Activated gamma-delta T cell treated with Interleukin-2 at 50 U/mL for 16 hours (primary cell): Measurements from ENCODE around the gene DAP.

Source experiments
- DNase-seq: peaks from one replicate; pipeline ENCODE4 v3.0.0-alpha.2; 2020

The DAP gene

DNA sequence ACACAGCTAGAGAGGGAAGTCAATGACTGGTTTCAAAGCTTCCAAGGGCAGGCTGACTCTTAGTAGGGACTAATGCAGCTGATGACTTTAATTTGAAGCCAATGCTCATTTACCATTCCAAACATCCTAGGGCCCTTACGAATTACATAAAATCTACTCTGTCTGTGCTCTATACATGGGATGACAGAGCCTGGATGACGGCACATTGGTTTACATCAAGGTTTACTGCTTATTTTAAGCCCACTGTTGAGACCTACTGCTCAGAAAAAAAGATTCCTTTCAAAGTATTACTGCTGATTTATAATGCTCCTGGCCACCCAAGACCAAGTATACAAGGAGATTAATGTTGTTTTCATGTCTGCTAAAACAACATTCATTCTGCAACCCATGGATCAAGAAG lies 74.1 kb downstream of the DAP start:
- no peak for DNase-seq

DNA sequence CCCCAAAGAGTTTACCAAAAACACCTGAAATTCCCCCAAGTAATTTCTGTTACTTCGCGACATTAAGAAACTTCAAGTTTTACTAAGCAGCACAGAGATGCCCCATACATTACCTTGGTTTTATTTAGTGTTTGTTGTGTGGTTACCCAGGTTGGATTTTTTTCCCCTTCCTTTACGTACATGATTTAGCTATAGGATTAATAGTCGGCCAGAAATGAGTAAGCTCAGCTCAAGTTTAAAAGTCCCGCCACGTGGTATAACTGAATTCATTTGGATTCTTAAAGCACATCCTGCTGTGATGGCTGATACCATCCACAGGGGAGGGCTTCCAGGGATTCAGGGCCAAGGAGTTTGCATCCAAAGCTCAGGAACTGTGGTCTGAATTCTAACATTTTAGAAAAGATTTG lies 75.9 kb downstream of the DAP start:
- DNase-seq, result no peak

DNA sequence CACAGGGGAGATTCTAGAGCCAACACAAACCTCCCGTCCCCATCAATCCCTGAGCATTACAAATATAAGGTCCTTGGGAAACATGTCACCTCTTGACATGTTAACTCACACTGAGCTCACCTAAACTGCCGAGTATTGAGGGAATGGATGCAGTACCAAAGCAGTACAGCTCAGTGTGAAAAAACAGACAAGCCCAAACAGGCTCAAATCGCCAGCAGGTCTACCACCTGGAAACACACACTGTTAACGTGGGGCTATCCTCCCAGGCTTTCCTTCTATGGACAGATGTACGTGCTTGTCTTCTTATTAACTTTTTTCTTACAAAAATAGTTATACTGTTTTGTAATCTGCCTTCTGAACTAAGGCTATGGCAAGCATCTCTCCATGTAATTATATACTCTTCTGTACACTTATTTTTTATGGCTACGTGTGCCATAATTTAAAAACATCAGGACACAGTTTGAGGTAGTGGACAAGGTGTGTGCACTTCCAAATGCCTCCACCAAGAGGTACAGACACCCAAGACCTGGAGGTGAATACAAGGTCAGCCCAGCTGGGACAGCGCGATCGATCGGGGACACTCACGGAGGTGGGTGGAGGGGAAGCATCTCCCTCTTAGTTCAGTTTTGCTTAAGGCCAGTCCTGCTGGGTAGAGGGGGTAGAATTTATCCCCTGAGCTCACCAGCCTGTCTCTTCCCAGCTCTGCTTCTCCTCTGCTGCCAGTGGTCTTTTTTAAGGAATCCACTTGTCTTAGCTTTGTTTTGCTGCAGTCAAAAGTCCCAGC lies 76.5 kb downstream of the DAP start:
- DNase-seq, result no peak

DNA sequence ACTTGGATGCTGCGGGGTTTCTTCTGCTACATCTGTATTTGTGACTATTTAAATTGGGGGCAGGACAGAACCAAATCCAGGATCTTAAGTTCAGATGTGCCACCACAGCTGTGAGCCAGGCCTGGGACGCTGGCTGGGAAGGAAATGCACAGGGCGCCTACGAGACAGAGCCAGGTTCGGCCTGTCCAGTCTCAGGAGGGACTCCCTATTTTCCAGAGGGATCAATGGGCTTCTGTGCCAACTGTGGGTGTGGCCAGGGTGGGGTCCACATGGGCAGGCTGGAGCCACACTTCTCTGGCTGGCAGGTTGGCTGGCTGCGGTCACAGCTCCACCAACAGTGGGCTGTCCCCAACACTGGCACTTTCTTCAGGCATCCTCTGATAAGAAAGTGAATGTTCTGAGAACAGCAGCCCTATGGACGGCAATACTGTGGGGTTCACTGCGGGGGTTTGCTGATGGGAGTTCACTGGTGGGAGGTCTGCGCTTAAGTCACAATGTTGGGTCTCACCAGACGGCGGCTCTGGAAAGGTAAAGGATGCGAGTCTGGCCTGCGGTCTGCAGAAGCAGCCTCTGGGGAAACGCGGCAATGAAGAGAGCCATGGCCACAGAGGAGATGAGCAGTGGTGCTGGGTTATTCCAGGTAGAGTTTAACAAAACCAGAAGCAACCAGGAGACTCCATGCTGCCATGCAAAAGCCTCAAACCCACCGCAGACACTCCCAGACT lies 78.1 kb downstream of the DAP start:
- no peak for DNase-seq

DNA sequence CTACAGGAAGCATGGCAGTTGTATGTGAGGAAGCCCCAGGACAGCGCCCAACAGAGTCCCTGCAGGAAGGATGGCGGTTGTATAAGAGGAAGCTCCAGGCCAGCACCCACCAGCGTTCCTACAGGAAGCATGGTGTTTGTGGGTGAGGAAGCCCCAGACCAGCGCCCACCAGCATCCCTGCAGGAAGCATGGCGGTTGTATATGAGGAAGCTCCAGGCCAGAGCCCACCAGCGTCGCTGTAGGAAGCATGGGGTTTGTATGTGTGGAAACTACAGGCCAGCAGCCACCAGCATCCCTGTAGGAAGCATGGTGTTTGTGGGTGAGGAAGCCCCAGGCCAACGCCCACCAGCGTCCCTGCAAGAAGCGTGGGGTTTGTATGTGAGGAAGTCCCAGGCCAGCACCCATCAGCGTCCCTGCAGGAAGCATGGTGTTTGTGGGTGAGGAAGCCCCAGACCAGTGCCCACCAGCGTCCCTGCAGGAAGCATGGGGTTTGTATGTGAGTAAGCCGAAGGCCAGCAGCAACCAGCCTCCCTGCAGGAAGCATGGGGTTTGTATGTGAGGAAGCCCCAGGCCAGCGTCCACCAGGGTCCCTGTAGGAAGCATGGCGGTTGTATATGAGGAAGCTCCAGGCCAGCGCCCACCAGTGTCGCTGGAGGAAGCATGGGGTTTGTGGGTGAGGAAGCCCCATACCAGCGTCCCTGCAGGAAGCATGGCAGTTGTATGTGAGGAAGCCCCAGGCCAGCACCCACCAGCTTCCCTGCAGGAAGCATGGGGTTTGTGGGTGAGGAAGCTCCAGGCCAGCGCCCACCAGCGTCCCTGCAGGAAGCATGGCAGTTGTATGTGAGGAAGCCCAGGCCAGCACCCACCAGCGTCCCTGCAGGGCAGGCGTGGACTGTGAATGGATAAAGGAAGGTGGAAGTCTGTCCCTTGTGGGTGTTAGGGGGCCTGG lies 79.0 kb downstream of the DAP start:
- DNase-seq, result no peak

DNA sequence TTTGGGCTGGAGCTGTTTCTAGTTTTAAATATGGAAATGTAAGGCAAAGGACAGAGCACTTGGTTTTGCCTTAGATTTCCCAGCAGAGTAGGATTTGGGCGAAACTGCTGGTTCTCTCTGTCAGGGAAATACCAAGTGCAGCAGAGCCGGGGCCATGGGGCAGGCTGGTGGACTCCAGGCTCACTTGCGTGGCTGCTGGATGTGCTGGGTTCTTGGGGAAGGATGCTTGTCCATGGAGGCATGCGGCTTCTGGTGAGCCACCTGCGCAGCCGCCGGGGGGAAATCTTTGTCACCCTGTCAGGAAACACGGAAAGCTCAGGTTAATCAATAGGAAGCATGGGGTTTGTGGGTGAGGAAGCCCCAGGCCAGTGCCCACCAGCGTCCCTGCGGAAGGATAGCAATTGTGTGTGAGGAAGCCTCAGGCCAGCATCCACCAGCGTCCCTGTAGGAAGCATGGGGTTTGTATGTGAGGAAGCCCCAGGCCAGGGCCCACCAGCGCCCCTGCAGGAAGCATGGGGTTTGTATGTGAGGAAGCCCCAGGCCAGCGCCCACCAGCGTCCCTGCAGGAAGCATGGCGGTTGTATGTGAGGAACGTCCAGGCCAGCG lies 80.1 kb downstream of the DAP start:
- no peak for DNase-seq

DNA sequence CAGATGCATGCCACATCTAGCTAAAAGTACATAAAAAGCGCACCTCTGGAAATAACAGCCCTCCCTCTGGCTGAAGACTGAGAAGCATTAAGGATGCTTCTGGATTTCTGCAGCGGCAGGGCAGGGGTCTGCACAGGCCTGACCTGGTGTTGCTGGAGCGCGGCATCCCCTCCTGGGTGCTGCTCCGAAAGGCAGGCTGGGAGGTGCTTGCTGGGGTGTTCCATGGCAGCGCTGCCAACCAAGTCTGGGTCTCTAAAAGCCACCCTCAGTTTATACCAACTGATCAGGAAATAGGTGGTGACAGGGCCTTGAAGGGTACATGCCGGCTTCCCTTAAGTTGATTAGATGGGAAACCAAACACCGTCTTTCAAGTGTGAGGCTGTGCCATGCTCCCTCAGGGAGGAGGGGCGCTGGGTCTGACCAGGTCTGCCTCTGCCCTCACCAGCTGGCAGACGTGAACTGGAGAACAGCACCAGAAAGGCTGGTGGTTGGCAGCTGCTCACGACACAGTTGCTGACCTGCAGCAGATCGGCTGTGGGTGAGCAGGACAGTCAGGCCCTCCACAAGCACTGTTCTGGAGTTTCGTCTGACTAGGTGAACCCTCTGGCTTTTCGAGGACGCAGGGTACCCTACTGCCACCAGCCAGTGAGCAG lies 81.6 kb downstream of the DAP start:
- DNase-seq, result no peak

DNA sequence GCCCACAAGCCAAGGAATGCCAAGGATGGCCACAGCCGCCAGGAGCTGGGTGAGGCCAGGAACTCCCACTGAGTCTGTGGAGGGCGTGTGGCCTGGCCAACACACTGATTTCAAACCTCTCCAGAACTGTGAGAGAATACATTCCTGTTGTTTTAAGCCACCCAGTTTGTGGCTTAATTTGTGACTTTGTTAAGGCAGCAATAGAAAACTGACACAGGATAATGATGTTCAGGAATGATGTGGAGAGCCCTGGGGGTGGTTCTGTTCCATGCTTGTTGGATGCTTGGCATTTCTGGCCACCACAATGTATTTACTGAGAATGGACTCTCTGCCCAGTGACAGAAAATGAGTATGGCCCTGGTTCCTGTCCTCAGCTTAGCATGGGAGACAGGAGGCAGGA lies 82.8 kb downstream of the DAP start:
- DNase-seq, result no peak

DNA sequence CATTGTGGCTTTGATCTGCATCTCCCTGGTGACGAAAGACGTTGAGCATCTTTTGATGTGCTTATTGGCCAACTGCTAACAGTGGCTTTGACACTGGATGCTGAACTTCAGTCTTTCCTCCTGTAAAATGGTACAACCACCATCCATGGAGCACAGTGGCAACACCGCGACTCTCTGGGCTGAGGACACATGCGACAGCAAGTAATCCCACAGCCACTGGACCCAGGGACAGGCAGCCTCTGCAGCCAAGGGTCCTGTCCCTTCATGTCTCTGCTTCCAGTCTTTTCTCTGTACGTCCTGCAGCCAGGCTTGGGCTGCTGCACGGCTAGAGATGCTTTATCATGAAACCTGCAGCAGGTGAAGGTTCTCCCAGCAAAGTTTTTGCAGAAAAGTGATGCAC lies 83.5 kb downstream of the DAP start:
- DNase-seq, result no peak

DNA sequence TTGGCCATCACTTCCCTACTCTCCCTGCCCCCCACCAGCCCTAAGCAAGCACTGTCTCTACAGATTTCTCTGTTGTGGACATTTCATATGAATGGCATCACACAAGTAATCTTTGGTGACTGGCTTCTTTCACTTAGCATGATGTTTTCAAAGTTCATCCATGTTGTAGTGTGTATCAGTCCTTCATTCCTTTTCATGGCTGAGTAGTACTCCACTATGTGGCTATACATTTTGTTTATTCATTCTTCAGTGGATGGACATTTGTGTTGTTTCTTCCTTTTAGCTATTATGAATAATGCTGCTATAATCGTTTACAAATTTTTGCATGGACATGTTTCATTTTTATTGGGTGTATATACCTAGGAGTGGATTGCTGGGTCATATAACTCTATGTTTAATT lies 84.1 kb downstream of the DAP start:
- DNase-seq, result no peak

DNA sequence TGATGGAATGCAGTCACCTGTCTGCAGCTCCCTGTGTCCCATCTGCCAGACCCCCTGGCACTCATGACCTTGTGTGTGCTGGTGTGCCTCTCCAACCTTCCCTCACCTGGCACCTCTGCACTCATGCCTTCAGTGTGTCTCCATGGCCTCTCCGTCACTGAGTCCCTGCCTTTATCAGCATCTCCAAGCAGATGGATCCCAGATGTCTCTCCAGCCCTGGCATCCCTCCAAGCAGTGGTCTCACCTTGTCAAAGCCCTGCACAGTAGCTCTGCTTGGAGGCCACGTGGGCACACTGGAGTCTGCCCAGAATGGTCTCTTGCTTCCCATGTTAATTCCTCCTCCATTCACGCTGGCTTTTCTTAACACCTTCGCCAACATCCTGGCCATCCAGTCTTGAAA lies 84.8 kb downstream of the DAP start:
- no peak for DNase-seq

DNA sequence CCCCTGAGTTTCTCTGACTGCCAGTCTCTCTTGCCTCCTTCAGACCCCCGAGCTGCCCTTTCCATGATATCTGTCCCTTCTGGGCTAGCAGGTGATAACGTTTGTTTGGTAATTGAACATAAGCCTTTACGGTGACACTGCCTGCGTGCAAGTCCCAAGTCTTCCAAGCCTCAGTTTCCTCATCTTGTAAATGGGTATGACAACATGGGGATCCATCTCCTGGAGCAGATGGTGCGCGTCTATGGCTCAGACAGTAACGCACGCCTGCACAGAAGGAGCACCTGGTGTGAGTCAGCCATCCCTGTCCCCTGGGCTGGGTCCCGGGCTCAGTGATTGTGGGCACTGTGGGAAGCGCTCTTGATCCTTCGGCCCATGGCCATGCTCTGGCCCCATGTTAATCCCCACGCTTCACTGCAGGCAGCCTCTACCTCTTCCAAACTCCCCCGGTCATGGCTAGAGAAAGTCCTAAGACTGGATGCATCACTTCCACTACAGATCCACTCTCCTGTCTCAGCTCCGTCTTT lies 85.8 kb downstream of the DAP start:
- DNase-seq, result no peak

DNA sequence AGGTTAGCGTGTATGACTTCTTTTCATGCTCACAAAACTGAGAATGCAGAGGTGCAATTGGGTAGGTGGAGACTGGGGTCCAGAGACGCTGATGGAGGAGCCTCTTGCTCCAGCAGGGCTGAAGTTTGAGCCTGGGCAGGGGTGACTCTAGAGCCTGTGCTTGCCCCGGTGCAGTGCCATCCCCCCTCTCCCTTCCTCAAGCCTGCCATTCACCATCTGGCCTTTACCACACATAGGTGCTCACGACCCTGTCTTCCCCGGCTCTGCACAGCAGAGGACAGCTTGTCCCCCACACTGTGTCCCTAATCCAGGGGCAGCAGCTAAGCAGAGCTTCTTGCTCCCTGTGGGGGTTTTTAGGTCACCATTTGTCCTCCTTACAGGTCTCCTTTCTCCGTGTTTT lies 86.5 kb downstream of the DAP start:
- no peak for DNase-seq

DNA sequence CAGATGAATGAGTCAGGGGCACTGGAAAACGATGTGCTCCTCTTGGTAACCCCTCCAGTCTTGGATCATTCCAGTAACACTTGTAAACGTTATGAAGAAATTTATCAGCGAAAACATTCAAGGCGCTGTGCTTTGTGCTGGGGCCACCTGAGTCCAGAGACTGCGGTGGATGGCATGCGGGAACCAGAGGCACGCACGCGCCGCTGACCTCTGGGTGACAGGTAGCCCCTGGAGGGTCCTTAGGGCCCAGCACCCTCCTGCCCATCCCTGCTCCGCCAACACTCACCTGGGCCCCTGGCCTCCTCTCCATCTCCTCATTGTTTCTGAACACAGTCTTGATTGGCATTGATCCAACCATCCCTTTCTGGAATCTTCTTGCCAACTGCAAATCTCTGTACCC lies 86.9 kb downstream of the DAP start:
- no peak for DNase-seq

DNA sequence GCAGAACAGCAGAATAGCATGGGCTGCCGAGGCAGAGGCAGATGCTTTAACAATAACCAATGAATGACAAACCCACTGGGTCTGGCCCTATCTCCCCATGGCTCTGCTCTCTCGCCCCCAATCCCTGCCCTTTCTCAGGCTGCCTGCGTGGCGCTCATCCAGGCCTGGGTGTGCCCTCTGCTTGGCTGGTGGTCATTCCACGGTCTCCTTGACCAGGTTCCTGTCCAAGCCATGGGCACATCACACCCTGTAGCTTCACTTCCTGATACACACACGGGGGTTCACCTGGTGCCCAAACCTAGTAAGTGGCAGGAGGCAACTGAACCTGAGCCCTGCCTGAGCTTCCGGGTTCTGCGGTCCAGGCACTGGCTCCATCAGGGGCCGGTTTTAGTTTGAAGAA lies 87.6 kb downstream of the DAP start:
- no peak for DNase-seq

DNA sequence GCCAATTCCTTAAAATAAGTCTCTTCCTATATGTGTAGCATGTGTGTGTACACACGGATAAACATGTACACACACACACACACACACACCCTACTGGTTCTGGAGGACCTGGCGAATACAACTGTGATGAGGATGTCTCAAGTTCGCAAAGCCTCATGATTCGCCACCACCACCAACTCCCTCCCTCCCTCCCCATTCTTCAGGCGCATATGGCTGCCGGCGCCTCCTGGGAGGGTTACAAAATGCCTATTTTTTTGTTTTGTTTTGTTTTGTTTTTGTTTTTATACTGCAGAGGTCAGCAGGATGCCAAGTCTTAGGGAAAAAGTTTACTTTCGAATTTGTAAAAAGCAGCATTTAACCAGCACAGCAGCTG lies 88.0 kb downstream of the DAP start:
- no peak for DNase-seq

DNA sequence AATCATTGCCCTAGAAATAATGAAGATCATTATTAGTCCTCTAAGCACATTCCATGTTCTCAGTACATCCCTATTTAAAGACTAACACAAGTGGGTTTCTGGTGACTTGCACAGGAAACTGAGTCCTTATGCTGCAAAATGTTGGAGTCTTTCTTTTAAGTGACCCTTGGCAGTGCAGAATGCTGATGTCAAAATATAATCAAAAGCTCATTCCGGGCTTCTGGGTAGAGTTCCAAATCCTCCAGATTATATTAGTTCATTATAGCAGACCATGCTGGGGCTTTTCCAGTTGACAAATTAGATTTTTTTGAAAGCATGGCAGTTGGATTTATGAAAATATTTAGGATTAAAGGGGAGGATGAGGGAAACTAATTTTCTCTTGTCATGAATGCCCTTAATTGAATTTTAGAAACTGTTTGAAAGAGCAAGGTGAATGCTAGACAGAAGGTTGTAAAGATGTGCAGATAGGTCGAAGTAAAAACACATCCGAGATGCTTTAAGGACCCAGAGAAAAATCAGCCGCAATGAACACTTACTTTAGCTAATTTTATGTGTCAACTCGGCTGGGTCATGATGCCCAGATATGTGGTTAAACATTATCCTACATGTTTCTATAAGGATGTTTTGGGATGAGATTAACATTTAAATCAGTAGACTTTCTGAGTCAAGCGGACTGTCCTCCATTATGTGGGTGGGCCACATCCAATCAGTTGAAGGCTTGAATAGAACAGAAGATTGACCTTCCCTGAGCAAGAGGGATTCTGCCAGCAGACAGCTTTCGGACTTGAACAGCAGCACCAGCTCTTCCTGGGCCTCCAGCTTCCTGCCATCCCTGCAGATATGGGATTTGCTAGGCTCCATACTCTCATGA lies 88.7 kb downstream of the DAP start:
- no peak for DNase-seq

DNA sequence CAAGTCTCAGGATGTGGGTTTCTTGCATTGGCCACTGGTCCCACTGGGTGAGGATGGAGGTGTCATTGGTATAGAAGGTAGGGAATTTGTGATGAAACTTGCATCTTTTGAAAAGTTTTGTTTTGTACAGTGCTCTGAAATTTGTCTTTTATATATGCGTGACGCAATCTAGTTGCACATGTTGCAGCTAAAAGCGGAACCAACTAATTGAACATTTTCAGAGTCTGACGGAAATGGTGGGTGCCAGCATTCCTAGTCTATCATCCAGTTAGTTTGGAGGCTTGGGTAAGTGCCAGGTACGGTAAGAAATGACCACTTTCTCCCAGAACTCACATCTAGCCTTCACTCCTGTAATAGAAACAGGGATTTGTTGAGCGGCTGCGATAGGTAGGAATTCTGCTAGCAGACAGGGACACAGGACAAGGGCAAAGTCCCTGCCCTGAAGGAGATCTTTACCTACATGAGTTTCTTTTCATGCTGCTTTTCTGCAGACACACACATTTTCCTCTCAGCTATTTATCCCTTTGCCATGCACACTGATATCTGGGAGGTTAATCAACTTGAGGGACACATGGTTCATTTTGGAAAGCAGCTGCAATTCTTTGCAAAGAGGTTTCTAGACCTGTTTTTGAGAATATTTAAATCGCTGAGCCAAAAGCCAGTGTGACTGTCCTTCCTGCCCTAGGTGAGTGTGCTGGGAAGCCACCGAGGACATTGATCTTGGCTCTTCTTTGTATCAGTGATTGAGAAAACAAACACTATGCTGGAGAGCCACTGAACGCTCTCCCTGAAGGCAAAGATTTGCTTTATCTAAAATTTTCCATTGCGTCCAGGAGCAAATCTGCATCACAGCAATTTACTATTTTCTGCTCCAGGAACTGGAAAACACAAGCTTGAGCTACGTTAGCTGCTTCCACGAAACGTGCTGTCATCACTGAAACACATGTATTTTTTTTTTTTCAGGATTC lies 89.7 kb downstream of the DAP start:
- DNase-seq, result no peak

DNA sequence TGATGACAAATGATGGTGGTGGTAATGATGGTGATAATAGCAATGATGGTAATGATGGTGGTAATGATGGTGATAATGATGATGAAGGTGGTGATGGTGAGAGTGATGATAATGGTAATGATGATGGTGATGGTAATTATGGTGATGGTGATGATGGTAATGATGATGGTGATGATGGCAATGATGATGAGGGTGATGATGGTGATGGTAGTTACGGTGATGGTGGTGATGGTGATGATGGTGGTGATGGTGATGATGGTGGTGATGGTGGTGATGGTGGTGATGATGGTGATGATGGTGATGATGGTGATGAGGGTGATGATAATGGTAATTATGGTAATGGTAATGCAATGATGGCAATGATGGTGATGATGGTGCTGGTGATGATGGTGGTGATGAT lies 91.1 kb downstream of the DAP start:
- no peak for DNase-seq

DNA sequence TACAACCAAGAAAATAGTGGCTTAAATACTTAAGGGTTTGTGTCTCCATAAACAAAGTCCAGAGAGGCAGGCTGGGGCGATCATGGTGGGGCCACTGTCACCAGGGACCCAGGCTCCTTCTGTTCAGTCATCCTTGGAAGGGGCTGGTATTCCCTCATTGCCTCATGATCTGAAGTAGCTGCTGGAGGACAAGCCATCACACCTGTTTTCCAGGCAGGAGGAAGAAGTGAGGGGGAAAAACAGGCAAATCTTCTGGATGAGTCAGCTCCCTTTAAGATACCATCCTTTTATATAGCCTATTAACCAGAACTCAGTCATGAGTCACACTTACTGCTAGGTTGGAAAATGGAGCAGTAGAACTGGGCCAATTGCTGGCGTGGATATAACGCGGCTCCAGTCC lies 92.3 kb downstream of the DAP start:
- DNase-seq, result no peak
